KOPT-K1 (cell line): ENCODE results near the gene DIP2A.
A peak's percentile ranks its signal among the peaks of the same experiment; 100 is the strongest.

ENCODE experiments used
- H3K27ac ChIP-seq: fragments of 200-600 bp; sonication (generic); 2 replicates; pipeline ENCODE4 v1.5.1; 2016; ENCODE audit warnings: antibody characterized with exemption, mild to moderate bottlenecking, low read depth, low read length; ENCODE audit not compliant: poor library complexity, severe bottlenecking
- H3K36me3 ChIP-seq: fragments of 200-600 bp; sonication (generic); 2 replicates; pipeline ENCODE4 v1.5.1; 2017; ENCODE audit warnings: antibody characterized with exemption, mild to moderate bottlenecking, low read length, moderate library complexity; ENCODE audit not compliant: insufficient read depth
- H3K9me3 ChIP-seq: fragments of 200-600 bp; sonication (generic); 2 replicates; pipeline ENCODE4 v1.5.1; 2017; ENCODE audit warnings: antibody characterized with exemption, low read length, mild to moderate bottlenecking; ENCODE audit not compliant: insufficient read depth, poor library complexity, severe bottlenecking

DIP2A gene

DNA sequence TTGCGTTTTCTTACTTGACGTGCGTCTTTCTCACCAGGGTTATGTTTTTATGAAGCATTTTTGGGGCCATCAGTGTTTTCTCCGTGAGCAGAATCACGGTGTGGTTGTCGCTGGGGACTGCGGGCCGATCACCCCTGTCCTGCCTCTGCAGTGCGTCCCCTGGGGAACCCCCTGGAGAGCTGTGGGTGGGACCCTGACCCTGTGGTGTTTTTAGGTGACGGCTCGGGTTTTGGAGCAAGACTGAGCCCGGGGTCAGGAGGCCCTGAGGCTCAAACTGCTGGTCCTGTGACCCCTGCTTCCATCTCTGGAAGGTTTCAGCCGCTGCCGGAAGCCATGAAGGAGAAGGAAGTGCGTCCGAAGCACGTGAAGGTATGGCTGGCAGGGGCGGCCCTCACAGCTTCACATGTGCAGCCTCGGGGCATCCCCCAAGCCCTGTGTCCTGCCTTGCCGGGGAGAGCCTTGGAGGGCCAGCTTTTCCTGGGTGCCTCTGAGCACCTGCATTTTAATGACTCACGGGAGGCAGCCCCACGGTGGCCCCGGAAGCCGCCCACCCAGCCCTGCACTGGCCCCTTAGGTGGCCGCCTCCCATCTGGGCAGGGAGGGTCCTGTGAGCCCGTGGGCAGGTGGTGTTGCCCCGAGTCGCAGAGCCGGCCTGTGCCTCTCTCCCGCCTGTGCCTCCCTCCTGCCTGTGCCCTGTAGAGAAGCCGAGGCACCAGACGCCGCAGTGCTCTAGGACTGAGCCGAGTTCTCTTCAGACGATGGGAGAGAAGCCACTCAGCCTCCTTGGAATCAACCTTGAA lies 36.7 kb upstream of the DIP2A start:
- Histone ChIP-seq H3K36me3 (peaks cover 52% of the 10 kb centered on the region), H3K9me3 (no peaks in the 10 kb centered on the region), H3K27ac (peak overlapping the region; percentile 65)

GRCh38 chr21:46422636-46423241 lies 36.0 kb upstream of the DIP2A start:
- peaks cover 54% of the 10 kb centered on the region for H3K36me3 ChIP-seq
- H3K27ac ChIP-seq = peak overlapping the region; percentile 65
- H3K9me3 ChIP-seq = no peaks in the 10 kb centered on the region

GRCh38 chr21:46423546-46424038 lies 35.1 kb upstream of the DIP2A start:
- H3K36me3 ChIP-seq = peaks cover 55% of the 10 kb centered on the region; the same call in 1 of the 2 replicates
- H3K27ac ChIP-seq = peak overlapping the region; percentile 97

DNA sequence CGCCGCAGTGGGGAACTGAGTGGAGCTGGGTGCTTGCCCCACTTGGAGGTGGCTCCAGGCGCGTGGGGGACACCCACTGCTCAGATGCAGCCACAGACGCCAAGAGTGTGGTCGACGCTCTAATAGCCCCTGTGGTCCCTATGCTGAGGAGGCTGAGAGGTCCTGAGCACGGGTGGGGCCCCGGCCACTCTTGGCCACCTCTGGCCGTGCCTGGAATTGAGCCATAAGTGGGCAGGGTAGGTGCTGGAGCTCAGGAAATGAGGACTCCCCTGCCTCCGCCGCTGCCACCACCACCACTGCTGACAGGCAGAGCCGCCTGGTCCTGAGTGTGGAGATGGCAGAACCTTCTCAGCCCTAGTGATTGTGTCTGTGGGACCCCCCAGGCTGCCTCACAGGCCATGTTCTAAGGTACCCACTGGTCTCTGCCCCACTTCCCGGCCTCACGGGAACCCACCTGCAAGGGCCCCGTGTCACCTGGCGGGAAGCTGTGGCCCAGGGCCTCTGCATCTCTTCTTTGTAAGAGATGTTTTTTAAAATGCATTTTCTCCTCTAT lies 34.6 kb upstream of the DIP2A start:
- H3K36me3 ChIP-seq = peaks cover 54% of the 10 kb centered on the region; the same call in 1 of the 2 replicates
- peak overlapping the region; percentile 97 for H3K27ac ChIP-seq
- no peaks in the 10 kb centered on the region for H3K9me3 ChIP-seq

More at GRCh38 chr21:46423546-46424038, 35.1 kb upstream of the DIP2A start:
- no peaks in the 10 kb centered on the region for H3K9me3 ChIP-seq

- Histone ChIP-seq H3K9me3 (no peaks in the 10 kb centered on the region), H3K27ac (peak overlapping the region; percentile 97), H3K36me3 (peaks cover 50% of the 10 kb centered on the region; the same call in 1 of the 2 replicates)
Observed at GRCh38 chr21:46424621-46425020, 34.1 kb upstream of the DIP2A start.

DNA sequence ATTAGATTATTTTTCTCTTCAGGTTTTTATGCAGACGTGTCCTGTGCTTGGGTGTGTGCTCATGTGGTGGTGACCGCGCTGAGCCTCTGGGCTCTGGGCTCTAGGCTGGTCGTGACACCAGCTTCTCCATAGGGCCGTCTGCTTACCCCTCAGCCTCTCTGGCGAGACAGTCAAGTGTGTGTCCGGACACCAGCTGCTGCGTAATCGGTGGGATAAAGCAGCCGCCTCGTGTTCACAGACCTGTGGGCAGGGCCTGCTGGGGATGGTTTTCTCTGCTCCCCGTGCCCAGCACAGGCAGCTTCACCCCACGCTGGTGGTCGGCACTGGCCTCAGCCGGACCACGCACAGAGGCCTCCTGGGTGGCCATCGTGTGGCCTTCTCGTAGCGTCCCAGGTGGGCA lies 33.6 kb upstream of the DIP2A start:
- no peaks in the 10 kb centered on the region for H3K9me3 ChIP-seq
- H3K36me3 ChIP-seq = peaks cover 53% of the 10 kb centered on the region; the same call in 1 of the 2 replicates
- peak overlapping the region; percentile 97 for H3K27ac ChIP-seq

DNA sequence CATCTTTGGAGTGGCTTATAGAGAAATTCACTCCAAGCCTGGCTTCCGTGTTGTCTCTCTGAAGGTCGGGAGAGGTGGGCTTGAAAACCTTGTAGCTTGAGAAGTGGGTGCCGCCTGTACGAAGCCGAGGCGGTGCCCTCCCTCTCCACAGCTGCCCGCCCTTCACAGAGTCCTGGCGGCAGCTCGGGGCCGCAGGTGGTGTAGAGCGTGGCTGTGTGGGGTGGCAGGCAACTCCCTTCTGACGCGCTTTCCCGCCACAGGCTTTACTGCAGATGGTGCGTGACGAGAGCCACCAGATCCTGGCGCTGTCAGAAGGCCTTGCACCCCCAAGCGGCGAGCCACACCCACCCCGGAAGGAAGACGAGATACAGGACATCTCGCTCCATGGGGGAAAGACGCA lies 33.1 kb upstream of the DIP2A start:
- H3K36me3 ChIP-seq = peaks cover 56% of the 10 kb centered on the region; the same call in 1 of the 2 replicates
- H3K27ac ChIP-seq = peak overlapping the region; percentile 97
- no peaks in the 10 kb centered on the region for H3K9me3 ChIP-seq

DNA sequence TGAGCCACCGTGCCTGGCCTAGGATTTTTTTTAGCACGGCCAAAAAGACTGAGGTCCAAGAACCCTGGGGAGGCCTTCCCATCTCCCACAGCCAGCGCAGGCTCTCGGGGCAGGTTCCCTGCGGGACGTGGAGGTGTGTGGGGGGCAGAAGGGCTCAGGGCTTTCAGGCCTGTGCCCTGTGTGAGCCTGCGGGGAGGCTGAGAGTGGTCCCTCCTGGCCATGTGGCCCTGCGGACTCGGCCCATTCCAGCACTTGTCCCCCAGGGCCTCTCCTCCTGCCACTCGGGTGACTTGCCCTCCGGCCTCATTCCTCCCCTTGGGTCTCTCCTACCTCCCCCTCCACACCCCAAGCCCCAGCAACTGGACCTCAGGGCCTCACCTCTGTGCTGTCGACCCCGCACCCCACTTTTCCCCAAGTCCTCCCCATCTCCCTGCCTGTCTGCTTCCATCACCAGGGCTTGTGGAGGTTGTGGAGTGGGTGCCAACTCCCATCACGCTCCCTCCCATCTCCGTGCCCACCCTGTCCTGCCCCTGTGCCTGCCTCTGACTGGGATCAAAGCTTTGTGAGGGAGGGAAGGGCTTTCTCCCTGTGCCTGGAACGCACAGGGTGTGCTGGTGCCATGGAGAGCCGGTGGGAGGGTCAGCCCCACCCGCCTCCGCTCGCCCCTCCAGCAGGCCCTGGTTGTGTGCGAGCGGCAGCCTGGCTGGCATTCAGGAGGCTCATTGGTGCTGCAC lies 32.2 kb upstream of the DIP2A start:
- H3K9me3 ChIP-seq = no peaks in the 10 kb centered on the region
- H3K27ac ChIP-seq = peak overlapping the region; percentile 97
- H3K36me3 ChIP-seq = peaks cover 56% of the 10 kb centered on the region; the same call in 1 of the 2 replicates

DNA sequence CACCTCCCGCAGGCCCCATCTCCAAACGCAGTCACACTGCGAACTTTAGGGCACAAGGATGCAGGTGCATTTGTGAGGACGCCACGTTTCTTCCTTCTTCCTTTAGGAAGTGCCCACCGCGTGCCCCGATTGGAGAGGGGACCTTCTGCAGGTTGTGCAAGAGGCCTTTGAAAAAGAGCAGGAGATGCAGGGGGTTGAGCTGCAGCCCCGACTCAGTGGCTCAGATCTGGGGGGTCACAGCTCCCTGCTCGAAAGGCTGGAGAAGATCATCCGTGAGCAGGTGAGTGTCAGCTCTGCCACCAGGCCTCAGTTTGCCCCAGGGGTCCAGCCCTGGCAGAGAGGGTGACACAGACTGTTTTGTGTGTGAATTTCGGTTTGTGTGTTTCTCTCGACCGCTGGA lies 31.2 kb upstream of the DIP2A start:
- H3K9me3 ChIP-seq = no peaks in the 10 kb centered on the region
- no peak overlapping the region for H3K27ac ChIP-seq
- peaks cover 57% of the 10 kb centered on the region; the same call in 1 of the 2 replicates for H3K36me3 ChIP-seq

DNA sequence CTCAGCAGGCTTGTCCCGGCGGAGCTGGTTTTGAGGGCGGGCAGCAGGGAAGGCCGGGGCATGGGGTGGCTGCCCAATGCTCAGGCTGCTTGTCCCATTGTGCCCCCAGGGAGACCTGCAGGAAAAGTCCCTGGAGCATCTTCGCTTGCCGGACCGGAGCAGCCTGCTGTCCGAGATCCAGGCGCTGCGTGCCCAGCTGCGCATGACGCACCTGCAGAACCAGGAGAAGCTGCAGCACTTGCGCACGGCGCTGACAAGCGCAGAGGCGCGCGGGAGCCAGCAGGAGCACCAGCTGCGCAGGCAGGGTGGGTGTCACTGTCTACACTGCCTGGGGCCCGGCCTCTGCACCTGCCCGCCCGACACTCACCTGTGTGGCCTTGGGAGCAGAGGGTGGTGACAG lies 30.4 kb upstream of the DIP2A start:
- H3K27ac ChIP-seq = no peak overlapping the region
- H3K36me3 ChIP-seq = peaks cover 59% of the 10 kb centered on the region; the same call in 1 of the 2 replicates
- no peaks in the 10 kb centered on the region for H3K9me3 ChIP-seq

GRCh38 chr21:46428987-46429710 lies 29.5 kb upstream of the DIP2A start:
- H3K27ac ChIP-seq = no peak overlapping the region
- H3K9me3 ChIP-seq = no peaks in the 10 kb centered on the region
- peaks cover 66% of the 10 kb centered on the region for H3K36me3 ChIP-seq

DNA sequence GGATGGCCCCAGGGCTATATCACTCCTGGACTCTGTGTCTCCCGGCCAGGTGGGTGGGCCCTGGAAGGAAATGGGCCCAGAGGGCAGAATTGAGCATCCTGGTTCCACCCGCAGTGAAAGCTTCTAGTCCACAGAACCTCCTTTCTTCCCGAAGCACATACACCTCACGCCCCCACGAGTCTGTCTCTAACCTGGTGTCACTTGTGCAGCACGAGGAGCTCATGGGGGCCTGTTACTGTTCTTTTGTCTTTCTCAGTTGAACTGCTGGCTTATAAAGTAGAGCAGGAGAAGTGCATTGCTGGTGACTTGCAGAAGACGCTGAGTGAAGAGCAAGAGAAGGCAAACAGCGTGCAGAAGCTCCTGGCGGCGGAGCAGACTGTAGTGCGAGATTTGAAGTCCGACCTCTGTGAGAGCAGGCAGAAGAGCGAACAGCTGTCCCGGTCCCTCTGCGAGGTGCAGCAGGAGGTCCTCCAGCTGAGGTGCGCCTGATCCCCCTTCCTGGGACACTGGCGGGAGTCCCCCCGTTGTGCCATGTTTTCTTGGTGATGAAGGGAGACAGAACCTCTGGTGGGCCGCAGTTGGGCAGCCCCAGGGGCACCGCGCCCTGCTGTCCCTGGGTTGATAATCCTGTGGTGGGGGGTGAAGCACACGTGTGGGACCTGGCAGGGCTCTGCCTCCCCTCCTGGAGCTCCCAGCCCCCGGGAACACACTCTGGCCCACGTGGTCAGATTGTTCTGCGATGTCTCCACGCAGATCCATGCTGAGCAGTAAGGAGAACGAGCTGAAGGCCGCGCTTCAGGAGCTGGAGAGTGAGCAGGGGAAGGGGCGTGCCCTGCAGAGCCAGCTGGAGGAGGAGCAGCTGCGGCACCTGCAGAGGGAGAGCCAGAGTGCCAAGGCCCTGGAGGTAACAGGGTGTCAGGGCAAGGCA lies 28.7 kb upstream of the DIP2A start:
- H3K36me3 ChIP-seq = peaks cover 75% of the 10 kb centered on the region
- no peak overlapping the region for H3K27ac ChIP-seq
- H3K9me3 ChIP-seq = no peaks in the 10 kb centered on the region

GRCh38 chr21:46431448-46431847 lies 27.2 kb upstream of the DIP2A start:
- Histone ChIP-seq H3K27ac (no peak overlapping the region), H3K9me3 (no peaks in the 10 kb centered on the region), H3K36me3 (peaks cover 86% of the 10 kb centered on the region)
